GM18858 (cell line): ENCODE data around the gene ZNF746.

Experiments
- ATAC-seq: cut with Tn5 transposase; IDR thresholded peaks from one replicate; pipeline ENCODE4 v1.9.1; 2021; ENCODE audit not compliant: unreplicated experiment

The ZNF746 gene

GRCh38 chr7:149430192-149430591 is 67.4 kb downstream of the ZNF746 start:
- no peak for ATAC-seq

DNA sequence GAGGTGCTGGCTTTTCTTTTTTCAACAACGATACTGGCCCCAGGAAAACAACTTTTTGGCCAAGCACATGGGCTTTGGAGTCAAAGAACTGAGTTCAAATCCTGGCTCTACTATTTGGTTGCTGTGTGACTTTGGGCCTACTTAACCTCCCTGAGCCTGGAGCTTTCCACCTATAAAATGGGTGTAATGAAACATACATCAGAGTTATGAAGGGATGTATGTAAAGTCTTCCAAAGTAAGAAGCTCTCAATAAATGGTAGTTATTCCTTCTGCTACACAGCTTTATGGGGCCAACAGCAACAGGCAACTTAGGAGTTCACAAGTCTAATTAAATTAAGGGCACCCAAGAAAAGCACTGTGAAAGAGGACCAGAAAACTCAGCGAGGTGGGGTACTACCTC is 69.7 kb downstream of the ZNF746 start:
- no peak for ATAC-seq

GRCh38 chr7:149427096-149427680 is 70.4 kb downstream of the ZNF746 start:
- ATAC-seq, result no peak

DNA sequence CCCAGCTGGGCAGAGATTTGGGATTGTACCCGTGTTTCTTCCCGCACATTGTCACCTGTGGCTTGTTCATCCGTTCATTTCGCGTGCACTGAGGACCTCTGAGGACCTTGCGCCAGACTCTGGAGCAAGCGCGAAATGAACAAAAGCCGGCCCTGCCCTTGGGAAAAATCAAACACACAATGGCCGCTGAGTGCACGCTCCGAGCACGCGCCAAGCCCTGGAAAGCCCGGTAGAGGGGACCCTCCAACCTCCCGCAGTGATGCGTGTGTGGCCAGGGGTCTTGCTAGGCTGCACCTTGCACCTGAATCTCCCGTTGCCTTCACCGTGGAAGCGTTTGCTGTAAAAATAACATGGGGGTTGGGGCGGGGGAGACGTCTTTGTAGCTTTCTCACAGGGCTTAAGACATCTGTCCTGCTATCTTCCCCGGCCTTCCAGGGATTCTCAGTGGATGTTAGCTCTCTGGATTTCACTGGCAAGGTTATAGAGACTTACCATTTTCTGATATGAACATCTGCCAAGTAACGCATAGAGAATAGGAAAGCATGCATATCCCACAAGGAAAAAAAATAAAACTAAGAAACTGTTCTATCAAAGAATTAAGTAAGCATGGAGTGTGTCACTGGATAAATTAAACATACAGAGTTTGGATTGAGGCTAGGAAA is 74.0 kb downstream of the ZNF746 start:
- no peak for ATAC-seq

GRCh38 chr7:149422914-149423301 is 74.7 kb downstream of the ZNF746 start:
- ATAC-seq, result no peak
